Stimulated activated CD8-positive, alpha-beta memory T cell treated with anti-CD3 and anti-CD28 coated beads, Interleukin-2, amount 100 ng/mL, for 48 hours (primary cell): ENCODE results near the gene SLC12A7.
"Not testable (repeated sequence)": the region's sequence is repeated elsewhere in the genome, so short reads cannot be mapped to it uniquely, and the experiment has no call there.

Experiments used
- DNase-seq, 2 donors: peaks; one replicate each; pipeline ENCODE4 v3.0.0-alpha.2; 2020; ENCODE audit warnings: low read depth in 2 of 2

Gene SLC12A7

DNA sequence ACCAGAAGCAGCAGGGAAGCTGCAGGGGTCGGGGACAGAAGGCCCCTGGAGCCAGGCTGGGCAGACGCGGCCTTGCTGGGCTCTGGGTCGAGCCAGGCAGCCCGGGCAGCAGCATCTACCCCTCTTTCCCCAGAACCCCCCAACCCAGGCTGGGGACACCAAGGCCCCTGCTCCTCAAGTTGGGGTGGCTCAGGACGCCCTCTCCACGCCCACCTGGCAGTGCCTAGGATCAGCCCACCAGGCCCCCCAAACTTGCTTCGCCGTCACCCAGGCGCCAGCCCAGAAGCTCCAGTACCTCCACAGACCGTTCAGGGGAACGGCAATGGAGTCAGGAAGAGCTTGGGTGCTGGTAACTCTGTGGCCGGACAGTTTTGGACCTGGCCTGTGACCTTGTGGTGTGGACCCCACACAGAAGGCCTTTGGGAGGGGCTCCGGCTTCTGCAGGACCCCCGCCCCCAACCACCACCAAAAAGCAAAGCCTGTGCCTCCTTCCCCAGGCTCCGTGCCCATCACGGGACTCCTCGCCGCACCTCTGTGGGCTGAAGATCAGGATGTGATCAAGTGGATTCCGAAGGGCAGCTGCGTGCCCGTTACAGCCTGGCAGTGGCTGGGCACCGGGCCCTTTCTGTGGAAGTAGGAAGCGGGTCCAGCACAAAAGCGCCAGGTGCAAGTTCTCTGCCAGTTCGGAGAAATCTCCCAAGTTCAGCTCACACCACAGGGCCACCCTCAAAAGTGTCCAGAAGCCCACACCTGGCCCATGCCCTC, 2.1 kb downstream of the SLC12A7 start:
- DNase-seq, result no peak

DNA sequence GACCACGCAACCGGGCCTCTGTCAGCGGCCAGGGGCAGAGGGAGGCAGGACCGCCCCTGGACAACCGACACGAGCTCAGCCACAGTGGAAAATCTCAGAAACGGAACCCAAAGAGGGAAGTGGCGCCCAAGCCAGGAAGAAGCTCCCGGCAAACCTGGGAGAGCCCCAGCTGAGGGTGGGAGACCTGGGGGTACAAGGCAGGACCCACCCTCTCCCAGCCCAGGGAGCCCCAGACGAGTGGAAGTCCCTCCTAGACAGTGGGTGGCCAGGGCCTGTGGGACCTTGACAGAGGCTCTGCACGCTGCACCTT, 3.0 kb downstream of the SLC12A7 start:
- no peak for DNase-seq

DNA sequence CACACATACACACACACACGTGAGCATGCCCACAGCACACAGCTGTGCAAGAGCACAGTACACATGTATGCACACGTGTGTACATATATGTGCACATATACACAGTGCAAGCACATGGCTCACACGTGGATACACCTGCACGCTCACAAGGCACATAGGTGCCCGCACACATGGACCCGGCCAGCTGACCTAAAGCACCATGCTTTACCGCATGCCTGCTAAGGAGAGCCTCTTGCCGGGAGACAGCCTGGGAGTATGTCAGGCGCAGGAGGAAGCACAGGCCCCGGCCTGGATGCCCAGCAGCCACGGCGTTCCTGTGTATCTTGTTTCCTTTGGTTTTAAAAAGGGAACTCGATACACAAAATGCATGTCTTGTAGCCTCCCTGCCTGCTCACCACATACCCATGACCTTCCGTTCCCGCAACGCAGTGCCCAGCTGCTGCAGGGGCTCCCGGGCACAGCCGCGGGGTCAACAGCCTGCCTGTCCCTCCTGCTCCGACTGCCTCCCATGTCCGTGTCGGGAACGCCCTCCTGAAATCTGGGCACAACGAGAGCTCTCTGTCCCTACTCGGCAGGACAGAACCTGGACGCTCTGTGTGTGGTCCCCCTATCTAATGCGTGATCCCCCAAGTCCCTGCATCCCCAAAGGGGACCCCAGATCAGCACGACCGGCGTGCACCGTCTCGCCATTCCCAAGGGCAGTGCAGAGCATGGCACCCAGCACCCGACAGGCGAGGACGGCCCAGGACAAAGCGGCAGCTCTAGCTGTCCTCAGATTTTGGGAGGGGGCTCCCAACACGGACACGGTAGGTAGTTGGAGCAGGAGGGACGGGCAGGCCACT, 3.6 kb downstream of the SLC12A7 start:
- no peak for DNase-seq

GRCh38 chr5:1107167-1108022, 4.5 kb downstream of the SLC12A7 start:
- DNase-seq, result no peak

- no peak for DNase-seq
Observed at GRCh38 chr5:1106385-1107166, 5.3 kb downstream of the SLC12A7 start.

DNA sequence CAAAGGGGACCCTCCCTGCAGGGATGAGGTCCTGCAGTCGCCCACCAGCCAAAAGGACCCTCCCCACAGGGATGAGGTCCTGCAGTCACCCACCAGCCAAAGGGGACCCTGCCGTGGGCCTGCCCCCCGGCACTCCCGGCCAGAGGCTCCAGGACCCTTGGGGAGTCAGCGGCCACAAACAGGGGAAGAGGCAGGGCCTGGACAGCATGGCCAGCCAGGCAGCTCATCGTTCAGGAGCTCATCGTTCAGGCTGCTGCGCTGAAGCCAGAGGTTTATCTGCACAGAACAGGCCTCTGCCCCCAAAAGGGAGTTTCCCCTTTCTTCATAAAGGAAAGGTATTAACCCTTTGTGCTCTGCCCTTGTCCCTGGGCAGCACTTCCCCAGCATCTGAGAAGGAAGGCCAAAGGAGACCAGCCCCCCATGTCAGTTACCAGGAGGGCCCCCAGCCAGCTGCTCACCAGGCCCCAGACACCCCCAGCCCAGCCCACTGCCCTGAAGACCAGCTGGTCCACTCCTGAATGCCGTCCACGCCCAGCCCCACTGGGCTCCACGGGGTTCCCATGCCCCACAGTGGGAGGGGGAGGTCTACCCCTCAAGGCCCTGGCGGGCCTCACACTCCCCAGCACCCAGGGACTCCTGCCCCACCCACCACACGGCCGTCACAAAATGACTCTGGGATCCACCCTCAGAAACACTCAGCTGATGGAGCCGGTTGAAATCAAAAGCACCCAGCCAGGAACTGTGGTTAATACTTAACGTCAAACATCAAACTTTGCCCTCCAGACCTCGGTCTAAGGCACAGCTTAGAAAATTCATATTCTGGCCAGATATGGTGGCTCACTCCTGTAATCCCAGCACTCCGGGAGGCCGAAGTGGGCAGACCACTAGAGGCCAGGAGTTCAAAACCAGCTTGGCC, 6.3 kb downstream of the SLC12A7 start:
- DNase-seq, result no peak

- DNase-seq, result no peak
Observed at GRCh38 chr5:1104327-1105006, 7.4 kb downstream of the SLC12A7 start.

DNA sequence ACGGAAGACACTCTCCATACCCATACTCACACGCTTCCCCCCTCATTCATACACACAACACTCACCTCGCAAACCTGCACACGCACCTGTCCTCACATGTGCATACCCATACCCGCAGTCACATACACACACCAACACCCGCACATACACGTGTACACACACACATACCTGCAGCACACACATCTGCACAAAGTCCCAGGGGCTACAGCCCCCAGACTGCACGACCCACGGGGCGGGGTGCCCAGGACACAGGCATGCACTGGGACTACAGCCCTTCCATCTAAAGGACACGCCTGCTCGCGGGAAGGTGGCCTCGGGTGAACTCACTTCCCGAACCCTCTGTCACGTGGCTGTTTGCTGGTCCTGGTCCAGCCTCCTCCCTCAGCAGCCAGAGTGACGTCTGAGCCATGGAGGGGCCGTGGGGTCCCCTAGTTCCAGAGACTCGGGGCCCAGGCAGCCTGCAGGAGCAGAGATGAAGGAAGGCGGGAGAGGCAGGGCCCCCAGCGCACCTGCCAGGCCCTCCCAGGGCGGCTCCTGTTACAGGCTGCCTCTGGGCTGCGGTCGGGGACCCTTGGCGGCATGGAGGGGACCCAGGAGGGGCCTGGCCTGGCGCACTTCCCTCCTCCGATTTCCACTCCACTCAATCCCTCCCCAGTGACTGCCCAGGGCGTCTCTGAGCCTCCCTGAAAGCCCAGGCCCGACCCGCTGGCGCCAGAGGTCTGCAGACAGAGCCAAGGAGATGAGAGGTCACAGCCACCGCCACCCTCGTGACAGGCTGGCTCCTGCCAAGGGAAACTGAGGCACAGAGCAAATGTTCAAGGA, 8.1 kb downstream of the SLC12A7 start:
- no peak for DNase-seq

DNA sequence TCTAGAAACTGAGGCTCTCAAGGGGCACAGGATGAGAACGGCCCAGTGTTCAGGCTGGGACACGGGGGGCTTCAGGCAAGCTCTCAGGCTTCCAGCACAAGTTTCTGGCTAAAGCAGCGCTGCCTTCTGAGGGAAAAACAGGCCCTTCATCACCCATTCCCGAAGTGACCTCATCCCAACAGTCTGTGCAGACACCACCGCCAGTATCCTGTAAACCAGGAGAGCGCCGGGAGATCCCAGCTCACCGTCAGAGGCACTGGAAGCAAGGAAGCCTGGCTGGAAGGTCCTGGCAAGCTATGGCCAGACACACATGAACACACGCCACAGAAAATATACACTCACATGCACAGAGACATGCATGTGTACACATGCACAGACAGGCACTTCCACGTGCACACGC, 8.8 kb downstream of the SLC12A7 start:
- no peak for DNase-seq

- no peak for DNase-seq
Observed at GRCh38 chr5:1101961-1102713, 9.7 kb downstream of the SLC12A7 start.

- no peak for DNase-seq
Observed at GRCh38 chr5:1100664-1101574, 10.9 kb downstream of the SLC12A7 start.

DNA sequence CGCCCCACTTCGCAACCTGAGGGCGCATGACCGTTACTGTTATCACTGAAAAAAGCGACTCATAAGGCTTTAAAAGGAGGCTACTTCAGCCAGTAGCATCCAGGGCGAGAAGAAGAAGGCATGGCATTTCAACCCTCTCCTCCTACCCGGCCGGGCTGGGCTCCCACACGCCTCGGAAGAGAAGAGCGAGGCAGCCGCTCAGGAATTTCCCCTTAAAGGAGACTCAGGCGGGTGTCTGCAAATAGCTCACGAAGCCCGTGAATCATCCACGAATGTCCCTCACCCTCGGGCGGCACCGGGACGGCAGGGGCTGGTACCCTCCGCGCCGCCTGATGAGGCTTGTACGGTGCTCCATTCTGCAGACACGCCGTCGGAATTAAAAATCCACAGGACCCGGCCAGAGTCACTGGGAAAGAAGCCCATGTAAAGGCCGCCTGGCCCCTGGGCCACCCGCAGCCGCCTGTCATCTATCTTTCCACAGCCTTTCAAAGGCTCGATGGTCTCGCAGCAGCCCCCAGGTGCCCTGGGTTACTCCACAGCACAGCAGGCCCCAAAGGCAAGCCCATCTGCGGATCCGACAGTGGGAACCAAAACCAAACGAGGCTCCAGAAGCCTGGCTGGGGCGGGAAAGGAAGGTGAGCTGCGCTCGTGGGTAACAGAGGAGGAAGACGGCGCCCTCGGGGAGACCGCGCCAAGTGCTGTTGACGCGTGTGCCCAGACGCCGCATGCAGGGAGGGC, 11.8 kb downstream of the SLC12A7 start:
- no peak for DNase-seq

- no peak for DNase-seq
Observed at GRCh38 chr5:1098986-1099597, 12.8 kb downstream of the SLC12A7 start.

DNA sequence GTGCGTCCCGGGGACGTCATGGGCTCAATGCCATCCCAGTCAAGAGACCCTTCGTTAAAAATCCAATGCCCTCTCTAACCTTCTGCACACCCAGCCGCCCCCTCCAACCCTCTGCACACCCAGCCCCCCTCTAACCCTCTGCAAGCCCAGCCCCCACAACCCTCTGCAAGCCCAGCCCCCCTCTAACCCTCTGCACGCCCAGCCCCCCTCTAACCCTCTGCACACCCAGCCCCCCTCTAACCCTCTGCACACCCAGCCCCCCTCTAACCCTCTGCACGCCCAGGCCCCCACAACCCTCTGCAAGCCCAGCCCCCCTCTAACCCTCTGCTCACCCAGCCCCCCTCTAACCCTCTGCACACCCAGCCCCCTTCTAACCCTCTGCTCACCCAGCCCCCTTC, 13.9 kb downstream of the SLC12A7 start:
- DNase-seq, result not testable (repeated sequence)

DNA sequence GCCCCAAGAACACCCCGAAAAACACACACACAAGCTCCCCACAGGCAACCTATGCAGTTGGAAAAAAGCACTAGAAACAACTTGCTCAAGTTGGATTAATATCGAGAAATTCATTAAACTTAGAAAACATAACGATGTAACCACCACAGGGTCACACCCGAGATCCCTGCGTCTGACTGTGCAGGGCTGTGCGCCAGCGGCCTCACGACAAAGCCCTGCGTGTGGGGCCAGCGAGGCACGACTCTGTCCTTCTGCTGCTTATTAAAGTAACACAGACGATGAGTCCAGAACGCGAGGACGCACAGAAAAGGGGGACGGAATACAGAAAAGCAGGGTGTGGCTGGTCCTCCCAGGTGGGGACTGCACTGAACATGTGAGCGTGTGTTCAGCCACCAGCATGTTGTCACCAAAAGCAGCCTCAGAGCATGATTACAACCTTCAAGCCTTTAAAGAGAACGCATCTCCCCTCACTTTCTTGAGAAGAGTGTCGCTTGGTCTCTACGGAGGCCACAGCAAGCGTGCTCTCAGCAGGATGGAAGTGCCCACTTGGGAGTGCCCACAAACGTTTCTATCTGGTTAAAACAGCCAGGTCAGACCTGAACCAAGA, 14.4 kb downstream of the SLC12A7 start:
- DNase-seq, result no peak

DNA sequence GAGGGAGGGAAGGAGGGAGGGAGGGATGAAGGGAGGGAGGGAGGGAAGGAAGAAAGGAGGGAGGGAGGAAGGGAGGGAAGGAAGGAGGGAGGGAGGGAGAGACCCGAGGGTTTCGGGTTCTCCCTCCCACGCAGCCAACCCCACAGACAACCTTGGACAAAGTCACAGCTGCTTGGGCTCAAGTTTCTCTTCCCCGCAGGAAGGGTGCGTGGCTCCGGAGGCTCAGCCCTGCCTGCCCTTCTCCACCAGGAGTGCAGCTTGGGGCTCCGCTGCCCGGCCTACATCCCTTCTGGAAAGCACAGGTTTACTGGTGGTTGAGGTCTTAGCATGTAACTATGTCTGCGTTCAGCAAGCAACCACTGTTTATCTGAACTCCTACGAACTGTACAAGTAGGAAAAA, 15.0 kb downstream of the SLC12A7 start:
- DNase-seq, result no peak
